ENCODE results near the gene RIPPLY1.

The RIPPLY1 gene

GRCh38 chrX:106903291-106903824, at the start of gene RIPPLY1:
Gene RIPPLY1 (minus strand): TSS chrX:106903341. CDS start chrX:106903287, 54 bp downstream.
- no peak for FAIRE-seq

- FAIRE-seq = no peak
These were observed 49.4 kb upstream of the RIPPLY1 start for GRCh38 chrX:106952538-106952937.

GRCh38 chrX:106952089-106952488, 48.9 kb upstream of the RIPPLY1 start:
- no peak for FAIRE-seq

- FAIRE-seq = no peak
These were observed 48.1 kb upstream of the RIPPLY1 start for GRCh38 chrX:106951230-106951629.

- no peak for FAIRE-seq
These were observed 47.2 kb upstream of the RIPPLY1 start for GRCh38 chrX:106950381-106950780.

- no peak for FAIRE-seq
These were observed 46.2 kb upstream of the RIPPLY1 start for GRCh38 chrX:106949366-106949765.

GRCh38 chrX:106948641-106949040, 45.5 kb upstream of the RIPPLY1 start:
- FAIRE-seq = no peak

GRCh38 chrX:106946464-106946863, 43.3 kb upstream of the RIPPLY1 start:
- no peak for FAIRE-seq

GRCh38 chrX:106940068-106940467, 36.9 kb upstream of the RIPPLY1 start:
- FAIRE-seq = no peak

GRCh38 chrX:106939566-106939965, 36.4 kb upstream of the RIPPLY1 start:
- FAIRE-seq = no peak

- no peak for FAIRE-seq
These were observed 33.1 kb upstream of the RIPPLY1 start for GRCh38 chrX:106936246-106936645.

GRCh38 chrX:106935175-106935574, 32.0 kb upstream of the RIPPLY1 start:
- no peak for FAIRE-seq

- no peak for FAIRE-seq
These were observed 30.4 kb upstream of the RIPPLY1 start for GRCh38 chrX:106933538-106933961.

- no peak for FAIRE-seq
These were observed 29.9 kb upstream of the RIPPLY1 start for GRCh38 chrX:106932960-106933537.

GRCh38 chrX:106932492-106932923, 29.4 kb upstream of the RIPPLY1 start:
- FAIRE-seq = no peak

GRCh38 chrX:106931831-106932491, 28.8 kb upstream of the RIPPLY1 start:
- no peak for FAIRE-seq

GRCh38 chrX:106928227-106928626, 25.1 kb upstream of the RIPPLY1 start:
- FAIRE-seq = no peak

- FAIRE-seq = no peak
These were observed 24.6 kb upstream of the RIPPLY1 start for GRCh38 chrX:106927700-106928099.

GRCh38 chrX:106927023-106927422, 23.9 kb upstream of the RIPPLY1 start:
- FAIRE-seq = no peak

- FAIRE-seq = no peak
These were observed 18.5 kb upstream of the RIPPLY1 start for GRCh38 chrX:106921637-106922036.

- FAIRE-seq = no peak
These were observed 16.9 kb upstream of the RIPPLY1 start, which contains the start of gene CLDN2 for GRCh38 chrX:106919932-106920452. Gene CLDN2 (plus strand): TSS chrX:106920402. CDS start chrX:106928229, 7,827 bp downstream.

- FAIRE-seq = no peak
These were observed 14.8 kb upstream of the RIPPLY1 start for GRCh38 chrX:106917830-106918500.

- no peak for FAIRE-seq
These were observed 9.7 kb upstream of the RIPPLY1 start for GRCh38 chrX:106912864-106913263.

Measured in colon (tissue), 2 donors.